ENCODE measurements around the gene SOAT1.

The SOAT1 gene

GRCh38 chr1:179305450-179305849 is 11.9 kb downstream of the SOAT1 start:
- DNase-seq: no peak

DNA sequence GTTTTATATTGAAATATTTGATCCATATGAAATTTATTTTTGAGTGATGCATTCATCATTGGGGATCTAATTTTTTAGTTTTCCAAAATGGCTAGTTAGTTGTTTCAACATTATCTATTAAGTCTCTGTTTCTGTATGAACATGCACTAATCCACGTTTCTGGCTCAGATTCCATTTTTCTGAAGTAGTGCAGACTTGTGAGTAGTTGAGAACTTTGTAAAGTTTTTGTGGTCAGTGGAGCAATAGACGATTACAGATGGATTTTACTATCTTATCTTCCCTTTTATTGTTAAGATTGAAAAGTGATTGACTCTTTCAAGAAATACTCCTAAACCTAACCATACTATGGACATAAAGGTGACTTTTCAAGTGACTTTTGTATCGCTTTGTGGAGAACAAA is 16.7 kb downstream of the SOAT1 start:
- DNase-seq: no peak

DNA sequence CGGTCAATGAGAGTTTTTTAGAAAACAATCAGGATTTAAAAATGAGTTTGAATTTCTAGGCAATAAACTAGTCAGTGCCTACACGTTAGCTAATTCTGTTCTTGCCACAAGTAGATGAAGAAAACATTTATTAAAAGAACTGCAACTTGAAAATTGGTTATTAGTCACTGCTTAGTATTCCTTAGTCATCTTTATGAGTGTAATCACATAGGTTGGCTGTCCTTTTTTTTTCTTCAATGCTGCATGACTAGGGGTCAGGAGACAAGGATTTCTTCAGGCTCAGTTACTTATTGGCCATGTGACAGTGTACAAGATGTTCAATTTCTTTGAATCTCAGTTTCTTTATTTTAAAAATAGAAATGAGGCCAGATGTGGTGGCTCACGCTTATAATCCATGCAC is 17.1 kb downstream of the SOAT1 start:
- no peak for DNase-seq

DNA sequence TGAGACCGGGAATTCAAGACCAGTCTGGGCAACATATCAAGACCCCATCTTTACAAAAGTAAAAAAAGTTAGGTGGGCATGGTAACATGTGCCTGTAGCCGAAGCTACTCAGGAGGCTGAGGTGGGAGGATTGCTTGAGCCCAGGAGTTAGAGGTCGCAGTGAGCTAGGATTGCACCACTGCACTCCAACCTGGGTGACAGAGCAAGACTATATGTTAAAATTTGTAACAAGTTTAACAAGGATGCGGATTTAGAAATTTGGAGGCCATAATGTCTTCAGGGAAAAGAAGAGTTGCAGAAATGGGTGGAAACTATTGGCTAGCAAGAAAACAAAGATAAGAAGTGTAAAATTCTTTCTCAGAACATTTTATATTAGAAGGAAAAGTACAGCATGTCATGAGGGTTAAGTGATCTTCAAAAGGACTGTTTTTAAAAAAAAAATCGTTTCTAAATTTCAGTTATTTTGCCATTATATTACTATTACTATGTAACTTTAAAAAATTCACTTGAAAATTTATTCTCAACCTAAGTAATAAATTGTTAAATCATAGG is 17.6 kb downstream of the SOAT1 start:
- no peak for DNase-seq

GRCh38 chr1:179313004-179313403 is 19.4 kb downstream of the SOAT1 start:
- no peak for DNase-seq

DNA sequence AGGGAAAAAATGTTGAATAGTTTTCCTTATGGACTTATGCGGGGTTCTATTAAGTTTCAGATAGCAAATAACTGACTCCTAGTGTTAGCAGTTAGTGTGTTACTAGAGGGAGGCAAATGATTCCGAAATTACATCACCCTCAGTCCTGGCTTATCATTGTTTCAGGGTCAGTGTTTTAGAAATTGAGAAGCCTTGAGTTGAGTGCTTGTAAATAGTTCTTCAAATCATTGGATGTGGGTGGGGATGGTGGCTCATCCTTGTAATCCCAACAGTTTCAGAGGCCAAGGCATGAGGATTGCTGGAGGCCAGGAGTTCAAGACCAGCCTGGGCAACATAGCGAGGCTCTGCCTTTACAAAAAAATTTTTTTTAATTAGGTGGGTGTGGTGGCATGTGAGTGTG is 21.3 kb downstream of the SOAT1 start:
- no peak for DNase-seq

- no peak for DNase-seq
These were observed 24.9 kb downstream of the SOAT1 start for GRCh38 chr1:179318491-179318890.

DNA sequence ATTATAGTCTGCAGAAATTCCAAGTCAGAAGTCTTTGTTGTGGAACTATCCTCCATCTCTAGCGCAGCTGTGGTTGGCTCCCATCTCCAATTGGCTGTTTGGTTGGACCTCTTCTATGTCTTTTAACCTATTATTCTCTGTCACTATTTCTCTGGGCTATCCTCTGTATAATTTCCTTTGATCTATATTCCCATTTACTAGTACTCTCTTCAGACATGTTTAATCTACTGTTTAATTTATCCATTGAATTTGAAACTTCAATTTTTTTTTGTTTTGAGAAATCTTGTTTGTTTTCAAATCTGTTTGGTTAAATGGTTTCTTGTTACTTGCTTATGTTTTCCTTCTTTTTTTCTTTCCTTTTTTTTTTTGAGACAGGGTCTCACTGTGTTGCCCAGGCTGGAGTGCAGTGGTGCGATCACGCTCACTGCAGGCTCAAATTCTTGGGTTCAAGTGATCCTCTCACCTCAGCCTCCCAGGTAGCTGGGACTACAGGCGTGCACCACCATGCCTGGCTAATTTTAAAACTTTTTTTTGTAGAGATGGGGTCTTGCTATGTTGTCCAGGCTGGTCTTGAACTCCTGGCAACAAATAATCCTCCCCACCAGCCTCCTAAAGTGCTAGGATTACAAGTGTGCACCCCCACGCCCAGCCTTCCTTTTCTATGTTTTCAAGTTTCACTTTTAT is 28.1 kb downstream of the SOAT1 start:
- no peak for DNase-seq

DNA sequence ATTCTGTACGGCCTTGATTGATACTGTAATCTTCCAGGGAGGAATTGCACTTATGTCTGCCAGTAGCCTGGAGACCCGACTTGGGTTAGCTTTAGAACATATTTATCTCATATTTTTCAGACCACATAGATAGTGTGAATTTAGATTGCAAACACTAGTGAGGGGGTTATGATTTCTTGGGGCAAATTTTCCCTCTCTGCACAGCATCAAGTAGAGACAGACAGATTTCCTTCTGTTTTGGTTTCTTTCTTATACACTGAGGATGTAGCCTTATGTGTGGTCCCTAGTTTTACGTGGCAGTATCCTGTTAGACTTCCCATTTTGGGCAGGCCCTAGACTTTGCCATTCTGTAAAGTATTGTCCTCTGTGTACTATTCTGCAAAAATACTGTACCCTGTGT is 29.0 kb downstream of the SOAT1 start:
- DNase-seq: no peak

DNA sequence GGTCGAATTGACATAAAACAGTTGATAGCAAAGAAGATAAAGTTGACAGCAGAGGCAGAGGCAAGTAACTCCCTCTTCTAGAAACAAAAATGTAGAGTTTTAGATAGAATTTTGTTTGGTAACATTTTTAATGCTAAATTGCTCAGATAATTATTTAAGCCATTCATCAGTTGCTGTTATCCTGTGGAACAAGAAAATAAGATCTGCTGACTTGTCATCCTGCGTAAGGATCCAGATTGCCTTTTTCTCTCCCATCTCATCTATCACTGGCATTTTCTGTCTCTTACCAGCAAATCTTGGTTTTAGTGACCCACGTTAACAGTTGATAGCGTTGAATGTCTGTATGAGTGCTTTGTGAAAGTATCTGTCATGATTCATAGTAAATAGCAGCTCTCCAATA is 29.8 kb downstream of the SOAT1 start:
- DNase-seq: no peak

- no peak for DNase-seq
These were observed 32.2 kb downstream of the SOAT1 start for GRCh38 chr1:179325836-179326235.

DNA sequence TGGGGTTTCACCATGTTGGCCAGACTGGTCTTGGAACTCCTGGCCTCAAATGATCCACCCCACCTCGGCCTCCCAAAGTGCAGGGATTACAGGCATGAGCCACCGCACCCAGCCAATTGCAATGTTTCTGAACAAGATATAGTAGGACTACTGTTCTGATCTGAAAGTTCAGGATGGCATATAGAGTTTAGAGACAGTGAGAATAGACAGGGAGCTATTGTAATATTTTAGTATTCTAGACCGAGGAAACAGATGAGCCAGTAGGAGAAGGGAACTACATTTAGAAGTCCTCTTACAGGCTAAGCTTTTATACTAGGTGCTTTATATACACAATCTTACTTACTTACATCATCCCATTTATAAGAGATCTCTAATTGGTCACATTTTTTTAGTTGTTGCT is 33.1 kb downstream of the SOAT1 start:
- no peak for DNase-seq

DNA sequence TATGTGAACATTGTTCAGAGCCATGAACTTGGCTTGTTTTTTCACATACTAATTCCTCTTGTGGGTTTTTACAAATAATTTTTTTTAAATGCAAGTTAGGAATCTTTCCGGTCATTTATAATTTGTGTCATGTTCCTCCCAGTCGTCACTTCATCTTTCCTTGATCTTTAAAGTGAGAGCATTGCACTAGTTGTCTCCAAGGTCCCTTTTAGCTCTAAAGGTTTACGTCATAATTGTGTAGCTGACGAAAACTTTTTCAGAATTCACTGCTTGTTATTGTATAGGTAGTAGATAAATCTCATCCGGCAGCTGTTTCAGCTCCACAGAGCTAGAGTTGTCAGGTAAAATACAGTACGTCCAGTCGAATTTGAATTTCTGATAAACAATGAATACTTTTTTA is 33.6 kb downstream of the SOAT1 start:
- DNase-seq: no peak

GRCh38 chr1:179327679-179328078 is 34.1 kb downstream of the SOAT1 start:
- no peak for DNase-seq

- no peak for DNase-seq
These were observed 36.3 kb downstream of the SOAT1 start for GRCh38 chr1:179329862-179330261.

DNA sequence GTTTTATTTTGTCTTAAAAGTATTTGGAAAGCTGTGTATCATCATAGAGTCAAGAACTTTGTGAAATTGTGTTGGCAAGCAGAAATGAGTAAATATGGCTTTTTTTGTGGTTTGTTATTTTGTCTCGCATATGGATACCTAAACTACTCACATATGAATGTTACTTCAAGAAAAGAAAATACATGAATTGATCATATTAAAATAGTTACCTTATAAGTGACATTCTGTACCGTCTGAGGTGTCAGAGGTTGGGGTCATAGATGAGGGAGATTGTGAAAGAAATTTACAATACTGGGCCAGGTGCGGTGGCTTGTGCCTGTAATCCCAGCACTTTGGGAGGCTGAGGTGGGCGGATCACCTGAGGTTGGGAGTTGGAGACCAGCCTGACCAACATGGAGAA is 40.8 kb downstream of the SOAT1 start:
- no peak for DNase-seq

GRCh38 chr1:179337288-179337687 is 43.7 kb downstream of the SOAT1 start:
- DNase-seq: no peak

DNA sequence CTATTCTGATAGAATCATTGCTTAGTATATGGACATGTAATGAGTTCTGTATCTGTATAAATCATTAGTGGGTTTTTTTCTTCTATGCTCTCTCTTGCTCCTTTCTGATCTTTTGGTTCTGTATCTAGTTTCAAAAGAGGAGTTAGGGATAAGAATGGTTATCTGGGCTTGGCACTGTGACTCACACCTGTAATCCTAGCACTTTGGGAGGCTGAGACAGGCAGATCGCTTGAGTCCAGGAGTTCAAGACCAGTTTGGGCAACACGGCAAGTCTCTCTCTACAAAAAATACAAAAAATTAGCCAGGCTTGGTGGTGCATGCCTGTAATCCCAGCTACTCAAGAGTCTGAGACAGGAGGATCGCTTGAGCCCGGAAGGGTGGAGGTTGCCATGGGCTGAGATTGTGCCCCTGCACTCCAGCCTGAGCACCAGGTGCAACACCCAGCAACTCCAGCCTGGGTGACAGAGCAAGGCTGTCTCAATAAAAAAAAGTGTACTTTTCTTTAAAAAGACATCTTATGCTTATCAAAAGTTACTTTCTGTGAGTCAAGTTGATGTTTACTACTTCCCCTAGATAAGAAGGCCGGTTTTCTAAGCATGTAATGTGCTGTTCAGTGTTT is 44.5 kb downstream of the SOAT1 start:
- DNase-seq: no peak

GRCh38 chr1:179340918-179341317 is 47.3 kb downstream of the SOAT1 start:
- no peak for DNase-seq

- no peak for DNase-seq
These were observed 48.4 kb downstream of the SOAT1 start for GRCh38 chr1:179341943-179342547.

- DNase-seq: no peak
These were observed 49.3 kb downstream of the SOAT1 start for GRCh38 chr1:179342740-179343404.

DNA sequence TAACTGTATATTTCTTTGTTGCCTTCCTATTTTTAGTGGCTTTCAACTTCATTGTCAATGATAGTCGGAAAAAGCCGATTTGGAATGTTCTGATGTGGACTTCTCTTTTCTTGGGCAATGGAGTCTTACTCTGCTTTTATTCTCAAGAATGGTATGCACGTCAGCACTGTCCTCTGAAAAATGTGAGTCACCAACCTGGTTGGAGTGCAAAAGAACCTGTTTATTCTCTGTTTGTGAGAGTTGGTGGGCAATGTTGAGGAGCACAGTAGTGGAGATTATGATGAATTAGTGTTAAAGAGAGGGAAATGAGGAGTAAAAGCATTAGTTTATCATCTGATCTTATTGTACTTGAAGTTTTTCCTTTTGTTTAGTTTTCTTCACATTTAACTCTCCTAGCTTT is 57.7 kb downstream of the SOAT1 start:
- DNase-seq: no peak

GRCh38 chr1:179352236-179352635 is 58.6 kb downstream of the SOAT1 start:
- DNase-seq: no peak

DNA sequence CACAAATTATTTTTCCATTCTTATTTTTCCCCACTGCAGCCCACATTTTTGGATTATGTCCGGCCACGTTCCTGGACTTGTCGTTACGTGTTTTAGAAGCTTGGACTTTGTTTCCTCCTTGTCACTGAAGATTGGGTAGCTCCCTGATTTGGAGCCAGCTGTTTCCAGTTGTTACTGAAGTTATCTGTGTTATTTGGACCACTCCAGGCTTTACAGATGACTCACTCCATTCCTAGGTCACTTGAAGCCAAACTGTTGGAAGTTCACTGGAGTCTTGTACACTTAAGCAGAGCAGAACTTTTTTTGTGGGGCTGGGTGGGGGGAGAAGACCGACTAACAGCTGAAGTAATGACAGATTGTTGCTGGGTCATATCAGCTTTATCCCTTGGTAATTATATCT is 59.9 kb downstream of the SOAT1 start:
- DNase-seq: no peak
